Mesenchymal stem cell (in vitro differentiated cells and primary cell): ENCODE data around the gene EXD3.
A peak's percentile ranks its signal among the peaks of the same experiment; 100 is the strongest.

Experiments used
- DNase-seq: peaks from one replicate; pipeline ENCODE4 v3.0.0-alpha.2; 2013
- H2AFZ ChIP-seq: one replicate; pipeline ENCODE4 v1.6.1; 2013; ENCODE audit warnings: low read depth, mild to moderate bottlenecking, control low read depth, inconsistent platforms, low read length, moderate library complexity
- H2AK5ac ChIP-seq: 2 replicates; pipeline ENCODE4 v1.6.1; 2013; ENCODE audit warnings: low read length, moderate library complexity, mild to moderate bottlenecking, inconsistent platforms; ENCODE audit not compliant: severe bottlenecking
- H2BK120ac ChIP-seq: one replicate; pipeline ENCODE4 v1.6.1; 2013; ENCODE audit warnings: low read depth, mild to moderate bottlenecking, inconsistent platforms, low read length, moderate library complexity
- H2BK12ac ChIP-seq, 2 experiments: one replicate each; pipeline ENCODE4 v1.6.1; 2013; ENCODE audit warnings: inconsistent platforms in 2 of 2, low read length in 2 of 2, mild to moderate bottlenecking in 2 of 2, moderate library complexity in 2 of 2, control low read depth in 1 of 2
- H2BK15ac ChIP-seq: one replicate; pipeline ENCODE4 v1.6.1; 2013; ENCODE audit warnings: mild to moderate bottlenecking, low read depth, inconsistent platforms; ENCODE audit not compliant: poor library complexity, severe bottlenecking
- H2BK5ac ChIP-seq: 2 replicates; pipeline ENCODE4 v1.6.1; 2013; ENCODE audit warnings: low read depth, mild to moderate bottlenecking, low read length, control low read depth, inconsistent platforms; ENCODE audit not compliant: poor library complexity, severe bottlenecking
- H3K14ac ChIP-seq, 2 experiments: one replicate each; pipeline ENCODE4 v1.6.1; 2013; ENCODE audit warnings: inconsistent platforms in 2 of 2, low read length in 2 of 2, control low read depth in 1 of 2, mild to moderate bottlenecking in 1 of 2, moderate library complexity in 1 of 2
- H3K18ac ChIP-seq, 2 experiments: one replicate each; pipeline ENCODE4 v1.6.1; 2013; ENCODE audit warnings: inconsistent platforms in 2 of 2, low read length in 2 of 2, control low read depth in 1 of 2, low read depth in 1 of 2, mild to moderate bottlenecking in 1 of 2
- H3K23ac ChIP-seq, 2 experiments: one replicate each; pipeline ENCODE4 v1.6.1; 2013; ENCODE audit warnings: inconsistent platforms in 2 of 2, low read length in 2 of 2, mild to moderate bottlenecking in 2 of 2, moderate library complexity in 2 of 2, control low read depth in 1 of 2
- H3K27ac ChIP-seq: 2 replicates; pipeline ENCODE4 v1.5.1; 2013; ENCODE audit warnings: mild to moderate bottlenecking, moderate library complexity, low read length, control low read depth, inconsistent platforms; ENCODE audit not compliant: poor library complexity, severe bottlenecking
- H3K27me3 ChIP-seq, 2 experiments: 2 replicates each; pipeline versions ENCODE4 v1.6.1 to v1.7.0; 2013; ENCODE audit warnings: low read length in 2 of 2, mild to moderate bottlenecking in 2 of 2, moderate library complexity in 2 of 2, control low read depth in 1 of 2, inconsistent platforms in 1 of 2; ENCODE audit not compliant: control insufficient read depth in 1 of 2, insufficient read depth in 1 of 2
- H3K36me3 ChIP-seq, 2 experiments: 2 replicates each; pipeline versions ENCODE4 v1.6.1 to v1.7.0; 2013; ENCODE audit warnings: low read length in 2 of 2, control low read depth in 1 of 2, inconsistent platforms in 1 of 2, low read depth in 1 of 2, mild to moderate bottlenecking in 1 of 2; ENCODE audit not compliant: insufficient read depth in 2 of 2, control insufficient read depth in 1 of 2
- H3K4ac ChIP-seq, 2 experiments: one replicate each; pipeline ENCODE4 v1.6.1; 2013; ENCODE audit warnings: inconsistent platforms in 2 of 2, low read length in 2 of 2, mild to moderate bottlenecking in 2 of 2, moderate library complexity in 2 of 2, control low read depth in 1 of 2, low read depth in 1 of 2
- H3K4me1 ChIP-seq: 2 replicates; pipeline ENCODE4 v1.6.1; 2013; ENCODE audit warnings: low read depth, low read length, control low read depth; ENCODE audit not compliant: control insufficient read depth, insufficient read depth
- H3K4me2 ChIP-seq: 2 replicates; pipeline ENCODE4 v1.6.1; 2013; ENCODE audit warnings: low read length, mild to moderate bottlenecking, inconsistent platforms; ENCODE audit not compliant: poor library complexity, severe bottlenecking
- H3K4me3 ChIP-seq, 2 experiments: 2 replicates each; pipeline versions ENCODE4 v1.5.1 to v1.7.0; 2013; ENCODE audit warnings: low read length in 2 of 2, mild to moderate bottlenecking in 2 of 2, control low read depth in 1 of 2, low read depth in 1 of 2; ENCODE audit not compliant: insufficient read depth in 1 of 2
- H3K79me1 ChIP-seq: replicated peaks from 2 replicates; pipeline ENCODE4 v1.6.1; 2013; ENCODE audit warnings: mild to moderate bottlenecking, control low read depth, low read length, inconsistent platforms; ENCODE audit not compliant: poor library complexity, severe bottlenecking
- H3K9ac ChIP-seq: 2 replicates; pipeline ENCODE4 v1.7.0; 2013; ENCODE audit warnings: mild to moderate bottlenecking, low read length, moderate library complexity
- H3K9me3 ChIP-seq: 2 replicates; pipeline ENCODE4 v1.7.0; 2013; ENCODE audit warnings: mild to moderate bottlenecking, low read length; ENCODE audit not compliant: control insufficient read depth
- H4K8ac ChIP-seq: one replicate; pipeline ENCODE4 v1.6.1; 2013; ENCODE audit warnings: inconsistent platforms, mild to moderate bottlenecking, low read length, moderate library complexity
- H4K91ac ChIP-seq: one replicate; pipeline ENCODE4 v1.6.1; 2013; ENCODE audit warnings: mild to moderate bottlenecking, low read length, inconsistent platforms
- WGBS: methylation state at CpG from one replicate; pipeline ENCODE4 v1.1.7; 2013; ENCODE audit warnings: mixed read lengths; 5-methylcytosine and 5-hydroxymethylcytosine counted together

The EXD3 gene

DNA sequence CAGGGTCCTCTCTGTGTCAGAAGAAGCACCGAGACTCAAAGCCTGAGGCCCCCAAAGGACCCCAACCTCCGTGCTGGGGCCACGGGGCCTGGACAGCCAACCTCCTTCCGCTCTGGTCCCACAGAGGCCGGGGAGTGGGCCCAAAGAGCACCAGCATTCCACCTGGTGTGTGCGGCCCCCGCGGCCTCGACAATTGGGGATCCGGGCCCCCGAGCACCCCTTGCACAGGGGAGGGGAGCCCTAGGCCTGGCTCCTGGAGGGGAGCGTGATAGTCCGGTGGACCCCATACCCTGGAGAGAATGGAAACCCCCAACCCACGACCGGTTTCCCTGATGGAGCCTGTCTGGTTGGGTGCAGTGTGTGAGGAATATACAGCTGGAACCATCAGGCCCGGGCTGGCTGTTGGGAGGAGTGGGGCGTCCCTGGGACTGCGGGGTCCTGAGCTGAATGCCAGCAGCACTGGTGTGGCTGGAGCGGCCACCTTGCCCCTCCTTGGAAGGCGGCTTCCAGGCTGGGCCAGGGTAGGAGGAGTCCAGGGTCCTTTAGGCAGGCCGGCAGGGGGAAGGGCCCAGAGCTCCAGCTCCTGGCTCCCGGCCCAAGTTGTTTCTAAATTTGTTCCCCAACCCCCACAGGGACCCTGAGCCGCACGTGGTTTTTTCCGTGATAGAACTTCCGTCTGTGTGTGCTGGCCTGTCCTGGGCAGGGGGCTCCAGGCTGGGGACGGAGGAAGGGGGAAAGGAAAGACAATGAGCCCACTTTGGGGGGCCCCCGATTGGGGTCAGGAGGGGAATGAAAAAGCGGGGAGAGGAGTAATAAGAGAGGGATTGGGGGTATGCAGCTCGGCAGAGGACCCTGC lies 146.3 kb downstream of the EXD3 start:
- H2BK120ac ChIP-seq = peak overlapping the region; percentile 98

DNA sequence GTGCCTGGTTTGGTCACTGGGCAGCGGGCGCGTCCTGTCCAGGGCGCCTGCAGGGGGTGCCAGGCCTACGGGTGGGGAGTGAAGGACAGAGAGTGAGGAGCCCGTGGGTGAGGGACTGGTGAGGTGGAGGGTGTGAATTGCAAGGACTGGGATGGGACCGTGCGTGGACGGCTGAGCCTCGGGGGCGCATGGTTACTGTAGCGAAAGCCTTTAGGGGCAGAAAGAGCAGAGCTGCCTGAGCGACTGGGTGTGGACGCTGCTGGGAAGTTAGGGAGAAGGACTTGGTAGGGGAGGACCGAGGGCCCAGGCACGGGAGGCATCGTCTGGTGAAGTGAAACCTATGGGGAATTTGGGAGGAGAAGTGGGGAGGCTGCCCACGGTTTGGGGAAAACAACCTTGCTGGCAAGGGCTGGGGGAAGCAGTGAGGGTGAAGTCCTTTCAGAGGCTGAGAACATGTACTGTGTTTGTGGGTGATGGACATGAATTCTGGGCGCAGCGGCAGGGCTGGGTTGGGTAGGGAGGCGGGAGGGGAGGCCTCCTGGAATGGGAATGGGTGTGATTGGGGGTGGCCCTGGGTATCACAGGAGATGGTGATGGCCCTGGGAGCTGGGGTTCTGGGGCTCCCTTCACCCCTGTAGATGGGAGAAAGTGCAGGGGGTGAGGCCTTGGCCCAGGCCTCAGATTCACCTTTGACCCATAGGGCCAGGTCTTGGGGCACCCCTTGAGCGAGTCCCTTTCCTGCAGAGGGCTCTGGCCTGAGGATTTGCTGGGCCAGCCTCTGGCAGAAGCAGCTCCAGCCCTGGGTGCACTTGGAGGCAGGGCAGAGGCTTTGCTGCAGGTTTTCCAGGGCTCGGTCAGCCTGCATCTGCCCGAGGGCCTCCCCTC lies 147.1 kb downstream of the EXD3 start:
- peak overlapping the region; percentile 88 to 98 for H3K18ac ChIP-seq
- peak overlapping the region; percentile 95 to 97 for H2BK12ac ChIP-seq
- H3K27ac ChIP-seq = no peak overlapping the region
- H3K4me2 ChIP-seq = no peak overlapping the region
- no peaks in the 10 kb centered on the region for H3K9me3 ChIP-seq
- peaks cover 59% of the 10 kb centered on the region for H3K4me1 ChIP-seq
- H3K4me3 ChIP-seq = no peak overlapping the region
- H3K27me3 ChIP-seq = peaks cover 0 to 29% of the 10 kb centered on the region in 2 experiments
- no peak for DNase-seq
- H4K91ac ChIP-seq = peak overlapping the region; percentile 99
- H3K79me1 ChIP-seq = peaks cover 42% of the 10 kb centered on the region
- no peak overlapping the region for H3K9ac ChIP-seq
- peak overlapping the region; percentile 36 for H2BK5ac ChIP-seq
- no peak overlapping the region for H3K23ac ChIP-seq
- peak overlapping the region in 1 of 2 experiments; percentile 87 for H3K14ac ChIP-seq
- peaks cover 25 to 67% of the 10 kb centered on the region in 2 experiments for H3K36me3 ChIP-seq
- H2BK15ac ChIP-seq = peak overlapping the region; percentile 100
- H2BK120ac ChIP-seq = peak overlapping the region; percentile 95
- WGBS = 90% methylated on average over 24 of the region's 24 CpGs
- peak overlapping the region; percentile 45 to 97 for H3K4ac ChIP-seq
- H2AK5ac ChIP-seq = no peak overlapping the region
- H4K8ac ChIP-seq = peak overlapping the region; percentile 66
- H2AFZ ChIP-seq = no peak overlapping the region

More for the DNA sequence above, 146.3 kb downstream of the EXD3 start:
- peak; percentile 81 for DNase-seq
- Histone ChIP-seq H2AK5ac (peak overlapping the region; percentile 55), H2BK15ac (peak overlapping the region; percentile 100), H3K4ac (peak overlapping the region; percentile 85 to 97), H2BK12ac (peak overlapping the region; percentile 95 to 97), H3K4me3 (peak overlapping the region in 1 of 2 experiments; percentile 70), H3K27ac (peak overlapping the region; percentile 84), H3K18ac (peak overlapping the region; percentile 88 to 98), H3K79me1 (peaks cover 42% of the 10 kb centered on the region), H3K23ac (no peak overlapping the region), H3K27me3 (peaks cover 0 to 37% of the 10 kb centered on the region in 2 experiments), H3K9me3 (no peaks in the 10 kb centered on the region), H3K36me3 (peaks cover 19 to 68% of the 10 kb centered on the region in 2 experiments), H4K91ac (peak overlapping the region; percentile 99), H3K4me2 (peak overlapping the region; percentile 80), H3K9ac (peak overlapping the region; percentile 41), H2AFZ (no peak overlapping the region), H3K14ac (peak overlapping the region in 1 of 2 experiments; percentile 47), H4K8ac (peak overlapping the region; percentile 94), H2BK5ac (no peak overlapping the region), H3K4me1 (peaks cover 65% of the 10 kb centered on the region)
- WGBS = 49% methylated on average over 28 of the region's 30 CpGs

DNA sequence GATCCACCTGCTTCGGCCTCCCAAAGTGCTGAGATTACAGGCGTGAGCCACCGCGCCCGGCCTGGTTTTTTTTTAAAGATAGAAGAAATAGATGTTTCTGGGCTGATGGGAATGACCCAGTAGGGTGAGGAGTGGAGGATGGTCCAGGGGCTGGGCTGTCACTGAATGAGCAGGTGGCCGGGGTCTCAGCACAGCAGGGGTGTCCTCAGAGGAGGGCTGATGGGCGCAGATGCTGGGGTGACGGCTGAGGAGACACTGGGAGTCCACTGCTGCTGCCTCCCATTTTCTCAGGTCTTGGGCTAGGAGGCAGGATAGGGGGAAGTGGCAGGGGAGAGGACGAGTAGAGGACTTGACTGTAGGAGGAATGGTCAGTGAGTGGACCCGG lies 147.8 kb downstream of the EXD3 start:
- Histone ChIP-seq H4K91ac (peak overlapping the region; percentile 99), H3K4me2 (no peak overlapping the region), H3K27ac (no peak overlapping the region), H3K4me1 (peaks cover 53% of the 10 kb centered on the region), H2BK12ac (peak overlapping the region in 1 of 2 experiments; percentile 97), H3K4ac (peak overlapping the region; percentile 29 to 45), H3K4me3 (no peak overlapping the region), H3K79me1 (peaks cover 39% of the 10 kb centered on the region), H3K23ac (peak overlapping the region in 1 of 2 experiments; percentile 2), H3K27me3 (peaks cover 0 to 23% of the 10 kb centered on the region in 2 experiments), H3K9me3 (no peaks in the 10 kb centered on the region), H2AK5ac (no peak overlapping the region), H2BK5ac (no peak overlapping the region), H2AFZ (no peak overlapping the region), H4K8ac (peak overlapping the region; percentile 16), H2BK15ac (peak overlapping the region; percentile 73), H3K14ac (no peak overlapping the region), H3K36me3 (peaks cover 27 to 64% of the 10 kb centered on the region in 2 experiments), H3K18ac (peak overlapping the region; percentile 13 to 98), H2BK120ac (peak overlapping the region; percentile 64), H3K9ac (no peak overlapping the region)
- DNase-seq = no peak
- 92% methylated on average over 10 of the region's 10 CpGs for WGBS
